Fibroblast of mammary gland (primary cell): ENCODE measurements around the gene IGF2BP2.

Experiments used
- DNase-seq: peaks from one replicate; pipeline ENCODE4 v3.0.0-alpha.2; 2010; ENCODE audit warnings: low read depth
- H3K4me3 ChIP-seq: 2 replicates; pipeline ENCODE4 v1.5.1; 2011; ENCODE audit warnings: low read depth, mild to moderate bottlenecking, low read length, moderate library complexity; ENCODE audit not compliant: control insufficient read depth
- TF ChIP-seq, protein P1 (sequence below): conservative IDR thresholded peaks from 2 replicates; pipeline ENCODE4 v1.5.1; 2011; ENCODE audit warnings: low read depth, low read length, inconsistent platforms; ENCODE audit not compliant: control insufficient read depth, insufficient read depth

Gene IGF2BP2

DNA sequence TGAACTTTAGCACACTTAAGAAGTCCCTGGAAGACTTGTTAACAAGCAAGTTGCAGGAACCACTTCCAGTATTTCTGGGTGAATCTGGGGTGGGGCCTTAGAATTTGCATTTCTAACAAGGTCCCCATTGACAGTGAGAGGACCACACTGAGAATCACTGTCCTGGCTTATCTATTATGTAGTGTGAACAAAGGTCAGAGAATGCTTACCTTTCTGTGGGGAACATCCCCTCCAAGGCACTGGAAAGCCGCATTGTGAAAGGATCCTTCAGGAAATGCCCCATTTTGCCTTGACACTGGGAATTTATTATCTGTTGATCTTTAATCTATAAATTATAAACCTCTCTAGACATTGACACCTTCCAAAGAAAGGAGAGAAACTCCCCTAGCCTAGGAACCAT lies 74.8 kb downstream of the IGF2BP2 start:
- TF ChIP-seq, protein P1, sequence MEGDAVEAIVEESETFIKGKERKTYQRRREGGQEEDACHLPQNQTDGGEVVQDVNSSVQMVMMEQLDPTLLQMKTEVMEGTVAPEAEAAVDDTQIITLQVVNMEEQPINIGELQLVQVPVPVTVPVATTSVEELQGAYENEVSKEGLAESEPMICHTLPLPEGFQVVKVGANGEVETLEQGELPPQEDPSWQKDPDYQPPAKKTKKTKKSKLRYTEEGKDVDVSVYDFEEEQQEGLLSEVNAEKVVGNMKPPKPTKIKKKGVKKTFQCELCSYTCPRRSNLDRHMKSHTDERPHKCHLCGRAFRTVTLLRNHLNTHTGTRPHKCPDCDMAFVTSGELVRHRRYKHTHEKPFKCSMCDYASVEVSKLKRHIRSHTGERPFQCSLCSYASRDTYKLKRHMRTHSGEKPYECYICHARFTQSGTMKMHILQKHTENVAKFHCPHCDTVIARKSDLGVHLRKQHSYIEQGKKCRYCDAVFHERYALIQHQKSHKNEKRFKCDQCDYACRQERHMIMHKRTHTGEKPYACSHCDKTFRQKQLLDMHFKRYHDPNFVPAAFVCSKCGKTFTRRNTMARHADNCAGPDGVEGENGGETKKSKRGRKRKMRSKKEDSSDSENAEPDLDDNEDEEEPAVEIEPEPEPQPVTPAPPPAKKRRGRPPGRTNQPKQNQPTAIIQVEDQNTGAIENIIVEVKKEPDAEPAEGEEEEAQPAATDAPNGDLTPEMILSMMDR = no peak
- H3K4me3 ChIP-seq = no peak overlapping the region
- DNase-seq = no peak

DNA sequence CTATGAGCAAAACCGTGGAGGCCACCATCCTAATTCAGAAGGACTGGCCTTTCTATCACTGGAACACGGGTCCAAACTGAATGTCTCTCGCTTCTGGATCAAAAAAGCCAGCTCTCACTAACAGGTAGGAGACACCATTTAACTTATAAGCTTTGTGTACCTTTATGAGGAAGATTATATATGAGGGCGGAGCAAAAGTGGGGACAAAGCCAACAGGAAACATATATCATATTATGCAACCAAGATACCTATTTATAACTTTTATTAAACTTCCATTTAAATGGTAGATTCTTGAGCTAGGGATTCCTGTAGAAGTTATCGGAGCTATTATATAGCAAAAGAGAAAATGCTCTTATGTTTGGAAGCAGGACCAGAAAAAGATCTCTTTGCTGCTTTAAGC lies 78.4 kb downstream of the IGF2BP2 start:
- TF ChIP-seq, protein P1 = no peak
- no peak overlapping the region for H3K4me3 ChIP-seq
- DNase-seq = no peak

DNA sequence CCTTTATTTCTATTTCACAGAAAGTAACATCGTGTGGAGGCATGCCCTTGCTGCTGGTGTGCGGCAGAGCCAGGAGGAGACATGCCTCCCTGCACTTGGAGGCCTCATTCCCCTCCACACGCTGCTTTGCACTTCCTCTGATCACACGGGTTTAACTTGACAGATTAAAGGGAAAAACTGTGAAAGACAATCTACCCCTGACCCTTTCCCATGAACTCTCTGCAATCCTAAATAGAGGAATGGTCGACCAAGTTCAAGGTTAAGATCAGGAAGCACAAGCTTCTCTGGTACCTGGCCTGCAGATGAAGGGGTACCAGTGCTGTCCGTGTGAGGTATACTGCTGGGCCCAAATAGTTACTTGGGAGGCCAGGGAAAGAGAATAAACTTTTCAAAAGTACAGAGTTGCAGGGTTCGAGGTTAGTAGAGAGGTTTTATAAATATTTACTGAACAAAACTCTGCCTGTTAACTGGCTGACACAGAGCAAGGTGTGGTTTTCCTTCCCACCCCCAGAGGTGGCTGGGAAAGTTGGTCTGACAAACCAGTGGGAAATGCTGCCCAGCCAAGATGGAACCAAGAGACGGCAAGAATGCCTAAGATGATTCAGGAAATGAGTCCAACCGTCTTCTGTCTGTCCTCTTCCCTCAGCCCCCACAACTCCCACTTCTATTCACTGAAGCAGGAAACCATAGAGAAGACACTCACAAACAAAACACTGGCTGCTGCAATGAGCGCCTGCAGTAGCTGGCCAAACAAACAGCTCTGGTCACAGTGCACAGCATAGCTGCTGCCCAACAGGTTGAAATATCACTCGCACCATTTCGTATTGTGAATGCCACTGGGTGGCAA lies 79.6 kb downstream of the IGF2BP2 start:
- DNase-seq = peak; percentile 94
- no peak overlapping the region for H3K4me3 ChIP-seq
- TF ChIP-seq, protein P1 = no peak

DNA sequence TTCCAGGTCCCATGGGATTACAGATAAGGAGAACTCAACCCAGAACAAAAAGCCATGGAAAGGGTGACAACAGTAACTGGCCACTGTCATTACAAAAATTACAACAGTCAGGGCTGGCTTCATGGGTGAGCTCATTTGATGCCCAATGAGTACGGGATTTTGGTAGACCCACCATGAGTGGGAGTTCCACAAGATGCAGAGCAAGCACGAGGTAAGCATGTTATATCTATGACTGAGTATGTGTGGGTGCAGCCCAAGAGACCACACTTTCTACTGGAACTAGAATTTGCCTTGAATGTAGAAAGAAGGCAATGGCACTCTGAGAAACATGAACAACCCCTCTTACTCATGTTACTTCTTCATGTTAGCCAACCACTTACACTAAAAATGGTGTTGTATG lies 83.3 kb downstream of the IGF2BP2 start:
- DNase-seq = no peak

DNA sequence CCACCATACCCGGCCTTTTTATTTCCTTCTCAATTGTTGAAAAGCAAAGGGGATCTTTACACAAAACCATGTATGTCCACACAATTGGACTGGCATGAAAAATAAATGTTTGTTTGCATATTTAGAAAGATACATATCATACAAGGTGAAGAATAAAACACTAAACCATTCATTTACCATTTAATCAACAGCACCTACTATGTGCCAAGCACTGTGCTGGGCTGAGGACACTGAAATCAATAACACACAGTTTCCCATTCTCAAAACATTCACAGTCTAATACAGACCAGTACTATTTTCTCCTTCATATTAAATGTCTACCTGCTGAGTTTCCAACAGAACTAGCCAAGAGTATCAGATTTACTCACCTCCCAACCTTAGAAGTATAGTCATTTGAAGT lies 84.7 kb downstream of the IGF2BP2 start:
- DNase-seq = no peak
- H3K4me3 ChIP-seq = no peak overlapping the region
- TF ChIP-seq, protein P1 = no peak

More for the DNA sequence above, 83.3 kb downstream of the IGF2BP2 start:
- no peak overlapping the region for H3K4me3 ChIP-seq
- TF ChIP-seq, protein P1 = no peak

DNA sequence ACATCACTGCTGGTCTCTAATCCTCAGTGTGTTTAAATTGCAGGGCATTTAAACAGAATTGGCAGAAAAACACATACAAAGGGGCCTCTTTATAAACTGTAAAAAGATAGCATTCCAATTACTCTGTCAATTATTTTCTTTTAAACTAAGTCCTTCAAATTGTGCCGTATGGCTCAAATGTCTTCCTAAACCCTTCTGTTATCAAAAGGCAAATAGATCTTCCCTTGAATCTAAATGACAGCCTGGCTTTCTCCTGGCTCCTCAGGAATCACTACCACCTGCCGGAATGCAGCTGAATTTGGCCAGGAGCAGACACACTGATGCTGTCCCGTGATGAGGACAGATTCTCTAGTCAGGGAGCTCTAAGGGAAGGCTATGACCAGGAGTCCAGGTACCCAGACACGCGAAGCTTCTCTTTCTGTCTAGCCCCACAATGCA lies 85.6 kb downstream of the IGF2BP2 start:
- H3K4me3 ChIP-seq = no peak overlapping the region
- no peak for DNase-seq
- TF ChIP-seq, protein P1 = no peak
